A549 (cell line): ENCODE data around the gene HOXB7. TPM values are rescaled to one million over a fixed set of nuclear protein-coding genes. Genes with fewer than 3 reads are reported as not detected.
A peak's percentile ranks its signal among the peaks of the same experiment; 100 is the strongest.

Source experiments
- ATAC-seq, 2 experiments: fragments of 200-7000 bp in 1 of 2; fragments of >200 bp in 1 of 2; cut with Nextera tagmentation in 1 of 2; cut with Tn5 transposase in 1 of 2; 3 replicates each; pipeline versions ENCODE4 v1.8.0 to v1.9.1; 2018 to 2020; ENCODE audit warnings: mild to moderate bottlenecking in 1 of 2, moderate library complexity in 1 of 2
- CTCF ChIA-PET: fragments of 300-600 bp; sonication (Branson Sonifier 250); formaldehyde crosslinking; extraction: SDS; loops from one replicate; lab custom pipeline; 2021; ENCODE audit warnings: antibody characterized with exemption, inconsistent platforms; lab: Yijun Ruan, JAX
- POLR2A ChIA-PET: fragments of 350-600 bp; formaldehyde crosslinking; extraction: SDS; loops from one replicate; lab custom pipeline; 2021; ENCODE audit warnings: antibody characterized with exemption, inconsistent platforms; lab: Yijun Ruan, JAX
- DNase-seq, 2 experiments: peaks; one replicate each; pipeline versions ENCODE4 v3.0.0 to v3.0.0-alpha.2; 2011 to 2016; ENCODE audit warnings: low read depth in 1 of 2, low spot score in 1 of 2
- FAIRE-seq: peaks from 2 replicates; lab custom pipeline; 2011; peaks lifted over from hg19 to GRCh38; lab: Jason Lieb, UNC
- H3K27ac ChIP-seq, 2 experiments: fragments of >200 bp; sonication (Bioruptor Twin); formaldehyde crosslinking; 3 replicates each; pipeline ENCODE4 v1.5.1; 2016 to 2017
- H3K4me1 ChIP-seq: fragments of >200 bp; sonication (Bioruptor Twin); formaldehyde crosslinking; 3 replicates; pipeline ENCODE4 v1.6.1; 2016
- H3K4me2 ChIP-seq: fragments of >200 bp; sonication (Bioruptor Twin); formaldehyde crosslinking; 3 replicates; pipeline ENCODE4 v1.6.1; 2016
- H3K4me3 ChIP-seq: fragments of >200 bp; sonication (Bioruptor Twin); formaldehyde crosslinking; 3 replicates; pipeline ENCODE4 v1.5.1; 2016
- H3K9me3 ChIP-seq: fragments of >200 bp; sonication (Bioruptor Twin); formaldehyde crosslinking; 3 replicates; pipeline ENCODE4 v1.6.1; 2016
- BHLHE40 ChIP-seq: IDR thresholded peaks from 2 replicates; pipeline ENCODE4 v1.6.1; 2012; ENCODE audit warnings: low read depth, low read length, inconsistent platforms
- CEBPB ChIP-seq, 2 experiments: fragments of >200 bp in 1 of 2; sonication (Bioruptor Twin) in 1 of 2; formaldehyde crosslinking in 1 of 2; IDR thresholded peaks; 2 replicates each; pipeline ENCODE4 v1.6.1; 2012 to 2016
- CHD4 ChIP-seq: fragments of 200-600 bp; sonication (generic); IDR thresholded peaks from 2 replicates; pipeline ENCODE4 v1.6.1; 2016; ENCODE audit warnings: antibody characterized with exemption, mild to moderate bottlenecking, borderline replicate concordance
- EHF ChIP-seq: fragments of 250-450 bp; sonication (Bioruptor Pico); IDR thresholded peaks from 2 replicates; pipeline ENCODE4 v1.5.0; 2020; ENCODE audit warnings: mild to moderate bottlenecking
- EP300 ChIP-seq, 2 experiments: fragments of >200 bp; sonication (Bioruptor Twin); formaldehyde crosslinking; IDR thresholded peaks; 2 replicates in 1 of 2; 3 replicates in 1 of 2; pipeline ENCODE4 v1.6.1; 2016 to 2017
- FOSB ChIP-seq: fragments of 250-450 bp; sonication (Bioruptor Pico); IDR thresholded peaks from 2 replicates; pipeline ENCODE4 v1.5.0; 2020; ENCODE audit warnings: mild to moderate bottlenecking, moderate library complexity
- FOXS1 ChIP-seq: fragments of 250-450 bp; sonication (Bioruptor Pico); IDR thresholded peaks from 2 replicates; pipeline ENCODE4 v1.5.0; 2020; ENCODE audit warnings: mild to moderate bottlenecking, moderate library complexity
- GATA3 ChIP-seq: IDR thresholded peaks from 2 replicates; pipeline ENCODE4 v1.6.1; 2012; ENCODE audit warnings: borderline replicate concordance
- HEYL ChIP-seq: fragments of 250-450 bp; sonication (Bioruptor Pico); IDR thresholded peaks from 2 replicates; pipeline ENCODE4 v1.8.0; 2021; ENCODE audit warnings: mild to moderate bottlenecking, moderate library complexity
- KDM1A ChIP-seq: fragments of 200-600 bp; sonication (generic); IDR thresholded peaks from 2 replicates; pipeline ENCODE4 v1.6.1; 2016; ENCODE audit warnings: low read depth, mild to moderate bottlenecking
- MAZ ChIP-seq: fragments of 150-350 bp; IDR thresholded peaks from 2 replicates; pipeline ENCODE4 v1.6.1; 2014; ENCODE audit warnings: antibody characterized with exemption, low read depth, low read length, borderline replicate concordance
- MYC ChIP-seq: IDR thresholded peaks from 2 replicates; pipeline ENCODE4 v1.6.1; 2012; ENCODE audit warnings: mild to moderate bottlenecking, inconsistent platforms, low read length, improper control_type of control experiment, borderline replicate concordance
- NFE2L2 ChIP-seq: fragments of 150-350 bp; conservative IDR thresholded peaks from 2 replicates; pipeline ENCODE4 v1.6.1; 2014; ENCODE audit warnings: low read length
- NPAS2 ChIP-seq: fragments of 250-450 bp; sonication (Bioruptor Pico); IDR thresholded peaks from 2 replicates; pipeline ENCODE4 v1.8.0; 2022; ENCODE audit warnings: mild to moderate bottlenecking, moderate library complexity, borderline replicate concordance
- NR3C1 ChIP-seq: fragments of >200 bp; sonication (Bioruptor Twin); formaldehyde crosslinking; IDR thresholded peaks from 3 replicates; pipeline ENCODE4 v1.6.1; 2017
- POLR2A ChIP-seq: IDR thresholded peaks from 2 replicates; pipeline ENCODE4 v1.6.1; 2012; ENCODE audit warnings: mild to moderate bottlenecking, low read length
- RAD21 ChIP-seq, 2 experiments: fragments of >200 bp in 1 of 2; sonication (Bioruptor Twin) in 1 of 2; formaldehyde crosslinking in 1 of 2; IDR thresholded peaks in 1 of 2; conservative IDR thresholded peaks in 1 of 2; 2 replicates in 1 of 2; 3 replicates in 1 of 2; pipeline ENCODE4 v1.6.1; 2012 to 2018; ENCODE audit warnings: inconsistent platforms in 1 of 2
- RFX5 ChIP-seq: fragments of 450-650 bp; IDR thresholded peaks from 2 replicates; pipeline ENCODE4 v1.7.1; 2014; ENCODE audit warnings: antibody characterized with exemption, mild to moderate bottlenecking, moderate library complexity
- RNF2 ChIP-seq: fragments of 200-600 bp; sonication (generic); IDR thresholded peaks from 2 replicates; pipeline ENCODE4 v1.6.1; 2016; ENCODE audit warnings: low read depth, mild to moderate bottlenecking, antibody characterized with exemption, moderate library complexity, borderline replicate concordance
- SREBF2 ChIP-seq: fragments of 450-650 bp; IDR thresholded peaks from 2 replicates; pipeline ENCODE4 v1.6.1; 2014; ENCODE audit warnings: mild to moderate bottlenecking, moderate library complexity
- ZFP36 ChIP-seq: fragments of 450-650 bp; IDR thresholded peaks from 2 replicates; pipeline ENCODE4 v1.6.1; 2014; ENCODE audit warnings: borderline replicate concordance; ENCODE audit not compliant: partially characterized antibody
- WGBS: methylation state at CpG from one replicate; pipeline ENCODE4 v1.1.6; 2017; ENCODE audit errors: missing lambda C conversion rate; 5-methylcytosine and 5-hydroxymethylcytosine counted together
- polyA plus RNA-seq, 4 experiments: library from polyadenylated mRNA; depleted of rRNA in 3 of 4; stranded (reverse); fragments of >200 nt; fragmentation: RNase III in 1 of 4; extraction: RNeasy Plus Mini Kit Qiagen cat#74134 plus additional on column Dnase treatment in 1 of 4; gene quantifications; 2 replicates in 3 of 4; 3 replicates in 1 of 4; pipeline ENCODE4 v1.2.3, GENCODE V29; 2011 to 2017
- TF ChIP-seq, protein P1 (sequence below): IDR thresholded peaks from 2 replicates; pipeline ENCODE4 v1.6.1; 2012; ENCODE audit warnings: low read depth, borderline replicate concordance
- TF ChIP-seq, protein P2 (sequence below): IDR thresholded peaks from 2 replicates; pipeline ENCODE4 v1.6.1; 2012
- TF ChIP-seq, protein P3 (sequence below): IDR thresholded peaks from 2 replicates; pipeline ENCODE4 v1.6.1; 2012
- TF ChIP-seq, protein P4 (sequence below): fragments of 250-450 bp; sonication (Bioruptor Pico); IDR thresholded peaks from 2 replicates; pipeline ENCODE4 v1.5.0; 2020; ENCODE audit warnings: low read depth, mild to moderate bottlenecking, moderate library complexity
- TF ChIP-seq, protein P5 (sequence below): fragments of >200 bp; sonication (Bioruptor Twin); formaldehyde crosslinking; IDR thresholded peaks from 3 replicates; pipeline ENCODE4 v1.5.1; 2016

HOXB7 gene
- polyA plus RNA-seq, 2 of the 4 experiments (the other 2 are of a cell fraction) = 22.3 to 32.3 TPM

DNA sequence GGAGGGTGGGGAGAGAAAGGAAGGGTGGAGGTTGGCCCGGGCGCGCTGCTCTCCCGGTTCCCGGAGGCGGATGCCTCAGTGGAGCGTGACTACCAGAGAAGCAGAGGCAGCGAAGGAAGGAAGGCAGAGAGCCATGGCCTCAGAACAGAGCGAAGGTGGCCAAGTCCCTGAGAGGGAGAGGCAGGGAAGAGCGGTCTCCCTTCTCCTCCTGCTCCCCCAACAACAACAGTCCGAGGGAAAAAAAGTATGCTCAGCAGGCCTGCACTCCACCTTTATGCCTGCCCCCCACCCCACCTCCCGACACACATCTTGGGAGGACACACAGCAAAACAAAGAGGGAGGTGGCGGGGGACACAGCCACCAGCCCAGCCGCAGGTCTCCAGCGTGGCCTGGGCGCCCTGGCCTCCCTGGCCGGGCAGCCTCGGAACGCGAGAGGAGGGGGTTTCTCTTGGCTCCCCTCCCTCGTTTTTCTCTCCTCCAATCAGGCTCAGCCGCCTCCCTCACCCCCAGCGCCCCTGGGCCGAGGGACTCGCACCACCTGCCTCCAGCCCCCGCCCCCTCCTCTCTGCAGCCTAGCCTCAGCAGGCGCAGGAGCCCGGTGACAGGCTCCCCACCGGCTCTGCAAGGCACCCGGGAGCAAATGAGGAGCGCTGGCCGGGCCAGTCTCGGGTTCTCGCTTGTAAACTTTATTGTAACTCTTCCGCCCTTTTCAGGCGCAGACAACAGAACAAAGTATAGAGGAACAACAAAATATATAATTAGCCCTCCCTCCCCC lies 1.1 kb upstream of the HOXB7 start:
- H3K27ac ChIP-seq = peak overlapping the region; percentile 93 to 99
- no peak for FAIRE-seq
- peak overlapping the region; percentile 74 for H3K4me3 ChIP-seq
- ATAC-seq = peak; percentile 32 to 53; a peak in 5 of 6 replicates
- POLR2A ChIA-PET = no interaction called here
- H3K4me2 ChIP-seq = peak overlapping the region; percentile 98
- CTCF ChIA-PET = interaction anchor here (1.2 to 3.0 kb wide), 5 partner anchors 11 to 586 kb away, joined by 4 to 17 read pairs (median 6); partner anchors contain the start of gene HOXB9
- H3K4me1 ChIP-seq = peaks cover 13% of the 10 kb centered on the region
- peak; percentile 70 to 71 for DNase-seq
- whole genome bisulfite sequencing = 2% methylated on average over 30 of the region's 36 CpGs
- TF ChIP-seq FOSB (CRISPR knock-in tag) (no peak), GATA3 (peak; percentile 49), NFE2L2 (no peak), POLR2A (peak; percentile 72), MYC (no peak), ZFP36 (no peak), RAD21 (conservative IDR thresholded peaks at IDR 0.05 in 1 of 2, IDR thresholded peaks at IDR 0.05 in 1 of 2) (no peak)
- TF ChIP-seq, protein P1, sequence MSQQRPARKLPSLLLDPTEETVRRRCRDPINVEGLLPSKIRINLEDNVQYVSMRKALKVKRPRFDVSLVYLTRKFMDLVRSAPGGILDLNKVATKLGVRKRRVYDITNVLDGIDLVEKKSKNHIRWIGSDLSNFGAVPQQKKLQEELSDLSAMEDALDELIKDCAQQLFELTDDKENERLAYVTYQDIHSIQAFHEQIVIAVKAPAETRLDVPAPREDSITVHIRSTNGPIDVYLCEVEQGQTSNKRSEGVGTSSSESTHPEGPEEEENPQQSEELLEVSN = peak; percentile 25; the same call in 1 of the 2 replicates
- TF ChIP-seq, protein P2, sequence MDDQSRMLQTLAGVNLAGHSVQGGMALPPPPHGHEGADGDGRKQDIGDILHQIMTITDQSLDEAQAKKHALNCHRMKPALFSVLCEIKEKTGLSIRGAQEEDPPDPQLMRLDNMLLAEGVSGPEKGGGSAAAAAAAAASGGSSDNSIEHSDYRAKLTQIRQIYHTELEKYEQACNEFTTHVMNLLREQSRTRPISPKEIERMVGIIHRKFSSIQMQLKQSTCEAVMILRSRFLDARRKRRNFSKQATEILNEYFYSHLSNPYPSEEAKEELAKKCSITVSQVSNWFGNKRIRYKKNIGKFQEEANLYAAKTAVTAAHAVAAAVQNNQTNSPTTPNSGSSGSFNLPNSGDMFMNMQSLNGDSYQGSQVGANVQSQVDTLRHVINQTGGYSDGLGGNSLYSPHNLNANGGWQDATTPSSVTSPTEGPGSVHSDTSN = peak; percentile 59; the same call in 1 of the 2 replicates
- TF ChIP-seq, protein P3, sequence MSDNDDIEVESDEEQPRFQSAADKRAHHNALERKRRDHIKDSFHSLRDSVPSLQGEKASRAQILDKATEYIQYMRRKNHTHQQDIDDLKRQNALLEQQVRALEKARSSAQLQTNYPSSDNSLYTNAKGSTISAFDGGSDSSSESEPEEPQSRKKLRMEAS = peak; percentile 71
- TF ChIP-seq, all 56 proteins: peak for 5
- H3K9me3 ChIP-seq = no peaks in the 10 kb centered on the region

DNA sequence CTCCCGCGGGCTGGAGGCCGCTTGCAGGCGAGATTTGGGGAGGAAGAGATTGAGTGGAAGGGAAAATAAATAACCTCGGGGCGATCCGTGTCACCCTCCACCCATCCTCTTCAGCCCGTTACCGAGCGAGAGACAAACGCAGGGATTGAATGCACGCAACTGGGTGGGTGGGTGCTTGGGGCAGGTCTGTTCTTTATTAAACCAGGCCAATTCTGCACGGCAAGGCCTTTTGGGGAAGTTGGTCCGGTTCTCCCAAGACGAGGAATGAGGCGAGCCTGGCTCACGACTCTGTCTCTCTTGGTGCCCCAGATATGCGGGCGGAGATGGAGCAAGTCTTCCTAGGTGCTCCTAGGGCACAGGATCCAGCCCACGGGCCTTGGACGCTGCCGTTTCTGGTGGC lies 396 bp upstream of the HOXB7 start:
- POLR2A ChIA-PET = no interaction called here
- TF ChIP-seq RFX5 (no peak), RNF2 (no peak), EP300 (IDR thresholded peaks at IDR 0.05) (no peak), CEBPB (IDR thresholded peaks at IDR 0.05) (no peak), MAZ (0 out of 2 replicates have a peak, but pooled peaks have one; percentile 33), KDM1A (no peak), SREBF2 (no peak), EHF (CRISPR knock-in tag) (no peak)
- TF ChIP-seq, protein P4, sequence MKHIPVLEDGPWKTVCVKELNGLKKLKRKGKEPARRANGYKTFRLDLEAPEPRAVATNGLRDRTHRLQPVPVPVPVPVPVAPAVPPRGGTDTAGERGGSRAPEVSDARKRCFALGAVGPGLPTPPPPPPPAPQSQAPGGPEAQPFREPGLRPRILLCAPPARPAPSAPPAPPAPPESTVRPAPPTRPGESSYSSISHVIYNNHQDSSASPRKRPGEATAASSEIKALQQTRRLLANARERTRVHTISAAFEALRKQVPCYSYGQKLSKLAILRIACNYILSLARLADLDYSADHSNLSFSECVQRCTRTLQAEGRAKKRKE (CRISPR knock-in tag) = no peak
- H3K27ac ChIP-seq = peak overlapping the region; percentile 93 to 99
- peak overlapping the region; percentile 98 for H3K4me2 ChIP-seq
- ATAC-seq (peak; percentile 9 to 48; a peak in 3 of 6 replicates), DNase-seq (peak; percentile 62 to 79), FAIRE-seq (no peak)
- H3K4me3 ChIP-seq = peak overlapping the region; percentile 74
- CTCF ChIA-PET = no interaction called here
- H3K4me1 ChIP-seq = peaks cover 13% of the 10 kb centered on the region
- H3K9me3 ChIP-seq = no peaks in the 10 kb centered on the region
- WGBS = under 1% methylated on average over 22 of the region's 22 CpGs

DNA sequence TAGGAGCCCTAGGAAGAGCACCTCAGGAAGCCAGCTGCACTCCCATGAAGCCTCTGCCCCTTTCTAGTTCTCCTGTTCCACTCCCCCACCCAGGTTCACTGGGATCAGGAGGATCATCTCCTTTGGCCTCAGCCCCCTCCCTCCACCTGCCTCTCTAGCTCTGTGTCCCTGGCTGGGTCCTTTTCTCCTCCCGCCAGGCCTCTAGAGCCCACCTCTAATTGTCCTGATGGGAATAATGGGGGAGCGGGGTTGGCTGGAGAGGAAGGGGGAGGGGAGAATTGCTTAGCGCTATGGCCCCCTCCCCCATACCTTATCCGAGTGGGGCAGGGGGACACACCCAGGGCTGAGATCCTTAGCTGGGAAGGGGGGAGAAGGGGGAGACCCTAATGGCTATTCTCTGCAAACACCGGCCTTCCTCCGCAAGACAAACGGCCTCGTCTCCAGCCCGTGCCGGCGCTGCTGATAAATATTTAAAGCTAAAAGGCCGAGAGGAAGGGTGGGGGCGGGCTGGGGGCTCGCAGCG lies 997 bp downstream of the HOXB7 start:
- FAIRE-seq = no peak
- WGBS = 19% methylated on average over 11 of the region's 15 CpGs
- no peak for ATAC-seq
- DNase-seq = no peak
- Histone ChIP-seq H3K4me3 (peak overlapping the region; percentile 74), H3K9me3 (no peaks in the 10 kb centered on the region), H3K4me1 (peaks cover 22% of the 10 kb centered on the region), H3K27ac (peak overlapping the region; percentile 93 to 99), H3K4me2 (peak overlapping the region; percentile 98)
- TF ChIP-seq NR3C1 = no peak
- no peak for TF ChIP-seq HEYL (CRISPR knock-in tag)
- no peak for TF ChIP-seq CEBPB (IDR thresholded peaks at IDR 0.05)
- TF ChIP-seq BHLHE40 = no peak
- TF ChIP-seq EP300 (IDR thresholded peaks at IDR 0.05) = no peak
- no peak for TF ChIP-seq SREBF2
- TF ChIP-seq CHD4 = no peak
- no peak for TF ChIP-seq NPAS2 (CRISPR knock-in tag)
- TF ChIP-seq POLR2A = no peak
- no peak for TF ChIP-seq ZFP36
- TF ChIP-seq FOXS1 (CRISPR knock-in tag) = no peak
- TF ChIP-seq, protein P5, sequence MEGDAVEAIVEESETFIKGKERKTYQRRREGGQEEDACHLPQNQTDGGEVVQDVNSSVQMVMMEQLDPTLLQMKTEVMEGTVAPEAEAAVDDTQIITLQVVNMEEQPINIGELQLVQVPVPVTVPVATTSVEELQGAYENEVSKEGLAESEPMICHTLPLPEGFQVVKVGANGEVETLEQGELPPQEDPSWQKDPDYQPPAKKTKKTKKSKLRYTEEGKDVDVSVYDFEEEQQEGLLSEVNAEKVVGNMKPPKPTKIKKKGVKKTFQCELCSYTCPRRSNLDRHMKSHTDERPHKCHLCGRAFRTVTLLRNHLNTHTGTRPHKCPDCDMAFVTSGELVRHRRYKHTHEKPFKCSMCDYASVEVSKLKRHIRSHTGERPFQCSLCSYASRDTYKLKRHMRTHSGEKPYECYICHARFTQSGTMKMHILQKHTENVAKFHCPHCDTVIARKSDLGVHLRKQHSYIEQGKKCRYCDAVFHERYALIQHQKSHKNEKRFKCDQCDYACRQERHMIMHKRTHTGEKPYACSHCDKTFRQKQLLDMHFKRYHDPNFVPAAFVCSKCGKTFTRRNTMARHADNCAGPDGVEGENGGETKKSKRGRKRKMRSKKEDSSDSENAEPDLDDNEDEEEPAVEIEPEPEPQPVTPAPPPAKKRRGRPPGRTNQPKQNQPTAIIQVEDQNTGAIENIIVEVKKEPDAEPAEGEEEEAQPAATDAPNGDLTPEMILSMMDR = no peak
- ChIA-PET POLR2A (interaction anchor here (0.6 to 1.2 kb wide), 7 partner anchors 13 to 714 kb away, joined by 3 to 7 read pairs (median 4); partner anchors contain the start of gene HOXB9), CTCF (interaction anchor here (0.7 to 4.4 kb wide), 15 partner anchors 9 to 425 kb away, joined by 3 to 28 read pairs (median 6); partner anchors contain the start of gene HOXB5)
